GM12878 (cell line): ENCODE results near the gene ACTL6B. TPM values are rescaled to one million over a fixed set of nuclear protein-coding genes. Genes with fewer than 3 reads are reported as not detected.

Source experiments
- ATAC-seq: fragments of 200-7000 bp; cut with Tn5 transposase; 3 replicates; pipeline ENCODE4 v1.9.1; 2020; ENCODE audit warnings: mild to moderate bottlenecking, moderate library complexity
- BruUV-seq: library from RNA; stranded (reverse); fragments of 400-500 nt; replicated peaks from 2 replicates; lab custom pipeline; 2021; lab: Mats Ljungman, UMichigan
- CTCF ChIA-PET: fragments of 300-600 bp; sonication (Branson Sonifier 250); formaldehyde crosslinking; extraction: SDS; loops from one replicate; lab custom pipeline; 2021; ENCODE audit warnings: inconsistent platforms; lab: Yijun Ruan, JAX
- POLR2A ChIA-PET: fragments of 350-600 bp; formaldehyde crosslinking; extraction: SDS; loops from one replicate; lab custom pipeline; 2021; ENCODE audit warnings: inconsistent platforms; lab: Charles Lee
- RAD21 ChIA-PET: fragments of 300-600 bp; sonication (Branson Sonifier 250); formaldehyde crosslinking; loops from one replicate; lab custom pipeline; 2023; ENCODE audit warnings: antibody characterized with exemption; ENCODE audit not compliant: unreplicated experiment; lab: Charles Lee
- SMC1A ChIA-PET: fragments of 300-600 bp; sonication (Branson Sonifier 250); formaldehyde crosslinking; loops from one replicate; lab custom pipeline; 2023; ENCODE audit not compliant: unreplicated experiment, uncharacterized antibody; lab: Charles Lee
- DNase-seq: peaks from one replicate; pipeline ENCODE4 v3.0.0-alpha.2; 2011; ENCODE audit warnings: low read depth, low spot score
- FAIRE-seq: peaks from 3 replicates; lab custom pipeline; 2011; peaks lifted over from hg19 to GRCh38; lab: Jason Lieb, UNC
- H2AFZ ChIP-seq: 2 replicates; pipeline ENCODE4 v1.6.0; 2011; ENCODE audit warnings: low read depth, low read length, control low read depth; ENCODE audit not compliant: control insufficient read depth
- H3K27ac ChIP-seq: 2 replicates; pipeline ENCODE4 v1.5.1; 2011; ENCODE audit warnings: control low read depth; ENCODE audit not compliant: control insufficient read depth, insufficient read depth
- H3K27me3 ChIP-seq, 2 experiments: replicated peaks in 1 of 2; 2 replicates each; pipeline versions ENCODE4 v1.6.0 to v1.6.1; 2011; ENCODE audit warnings: low read length in 1 of 2; ENCODE audit not compliant: control insufficient read depth in 2 of 2, insufficient read depth in 2 of 2
- H3K36me3 ChIP-seq, 2 experiments: 2 replicates each; pipeline ENCODE4 v1.5.1; 2011; ENCODE audit warnings: low read length in 1 of 2; ENCODE audit not compliant: control insufficient read depth in 2 of 2, insufficient read depth in 2 of 2
- H3K4me1 ChIP-seq: 2 replicates; pipeline ENCODE4 v1.6.1; 2011; ENCODE audit warnings: mild to moderate bottlenecking, low read length, moderate library complexity, mixed read lengths; ENCODE audit not compliant: control insufficient read depth, insufficient read depth
- H3K4me2 ChIP-seq: 2 replicates; pipeline ENCODE4 v1.6.0; 2011; ENCODE audit warnings: control low read depth; ENCODE audit not compliant: control insufficient read depth, insufficient read depth
- H3K4me3 ChIP-seq: fragments of 200-600 bp; sonication (generic); 2 replicates; pipeline ENCODE4 v1.5.1; 2016
- H3K79me2 ChIP-seq: 2 replicates; pipeline ENCODE4 v1.6.0; 2011; ENCODE audit warnings: low read length; ENCODE audit not compliant: control insufficient read depth, insufficient read depth
- H3K9ac ChIP-seq: 2 replicates; pipeline ENCODE4 v1.8.0; 2011; ENCODE audit warnings: low read length, control low read depth, mixed read lengths; ENCODE audit not compliant: control insufficient read depth, insufficient read depth
- H3K9me3 ChIP-seq: replicated peaks from 3 replicates; pipeline ENCODE4 v1.5.1; 2011; ENCODE audit warnings: mild to moderate bottlenecking, low read length; ENCODE audit not compliant: control insufficient read depth, insufficient read depth
- H4K20me1 ChIP-seq: 2 replicates; pipeline ENCODE4 v1.6.0; 2011; ENCODE audit not compliant: control insufficient read depth, insufficient read depth
- EED ChIP-seq: sonication (generic); IDR thresholded peaks from 2 replicates; pipeline ENCODE4 v1.6.1; 2016; ENCODE audit warnings: antibody characterized with exemption, low read depth
- IKZF1 ChIP-seq: fragments of 450-650 bp; conservative IDR thresholded peaks from 2 replicates; pipeline ENCODE4 v1.6.1; 2017; ENCODE audit warnings: antibody characterized with exemption, mild to moderate bottlenecking
- MEF2B ChIP-seq: fragments of 450-650 bp; IDR thresholded peaks from 2 replicates; pipeline ENCODE4 v1.6.1; 2018; ENCODE audit warnings: mild to moderate bottlenecking, moderate library complexity; ENCODE audit not compliant: partially characterized antibody, poor library complexity, severe bottlenecking
- WGBS: methylation state at CpG from one replicate; pipeline ENCODE4 v1.1.6; 2016; ENCODE audit warnings: low lambda C conversion rate; ENCODE audit not compliant: insufficient replicate concordance, insufficient coverage; ENCODE audit errors: missing lambda C conversion rate; 5-methylcytosine and 5-hydroxymethylcytosine counted together
- in situ Hi-C: fragments of 300-500 bp; cut with MboI; formaldehyde crosslinking; loops from 9 replicates; pipeline ENCODE4 v1.14.3; 2018; ENCODE audit warnings: mixed read lengths
- intact Hi-C: fragments of 100-400 bp; cut with micrococcal nuclease; formaldehyde crosslinking; loops from one replicate; pipeline ENCODE4 v1.14.2; 2022; ENCODE audit not compliant: unreplicated experiment
- polyA plus RNA-seq, 11 experiments: library from polyadenylated mRNA; depleted of rRNA in 4 of 11; unstranded in 6 of 11; stranded (reverse) in 5 of 11; fragments of >200 nt; fragmentation: Nextera tagmentation in 4 of 11; fragmentation: Illumina TruSeq in 1 of 11; extraction: Ambion mirVana in 4 of 11; extraction: Trizol in 1 of 11; gene quantifications; 1 replicate in 1 of 11; 2 replicates in 10 of 11; pipeline versions ENCODE4 v1.2.1 to v1.2.3, GENCODE V29; 2011 to 2016; ENCODE audit warnings: inconsistent platforms in 2 of 11, missing spikeins in 2 of 11, low read depth in 1 of 11
- total RNA-seq, 4 experiments: library from RNA; depleted of rRNA in 3 of 4; stranded (reverse); fragments of >200 nt in 3 of 4; fragmentation: Illumina TruSeq in 1 of 4; extraction: Trizol in 1 of 4; gene quantifications; 2 replicates each; pipeline versions ENCODE4 v1.2.1 to v1.2.3, GENCODE V29; 2013 to 2021
- TF ChIP-seq, protein P1 (sequence below): IDR thresholded peaks from 2 replicates; pipeline ENCODE4 v1.6.1; 2011; ENCODE audit warnings: borderline replicate concordance, low read depth, mild to moderate bottlenecking, moderate library complexity, low read length; ENCODE audit not compliant: insufficient read depth, poor library complexity, severe bottlenecking

The ACTL6B gene
- total and polyA plus RNA-seq, 10 of the 15 experiments (the other 5 are each of a cell fraction or from before 2014, with no cell fraction given), result not detected

DNA sequence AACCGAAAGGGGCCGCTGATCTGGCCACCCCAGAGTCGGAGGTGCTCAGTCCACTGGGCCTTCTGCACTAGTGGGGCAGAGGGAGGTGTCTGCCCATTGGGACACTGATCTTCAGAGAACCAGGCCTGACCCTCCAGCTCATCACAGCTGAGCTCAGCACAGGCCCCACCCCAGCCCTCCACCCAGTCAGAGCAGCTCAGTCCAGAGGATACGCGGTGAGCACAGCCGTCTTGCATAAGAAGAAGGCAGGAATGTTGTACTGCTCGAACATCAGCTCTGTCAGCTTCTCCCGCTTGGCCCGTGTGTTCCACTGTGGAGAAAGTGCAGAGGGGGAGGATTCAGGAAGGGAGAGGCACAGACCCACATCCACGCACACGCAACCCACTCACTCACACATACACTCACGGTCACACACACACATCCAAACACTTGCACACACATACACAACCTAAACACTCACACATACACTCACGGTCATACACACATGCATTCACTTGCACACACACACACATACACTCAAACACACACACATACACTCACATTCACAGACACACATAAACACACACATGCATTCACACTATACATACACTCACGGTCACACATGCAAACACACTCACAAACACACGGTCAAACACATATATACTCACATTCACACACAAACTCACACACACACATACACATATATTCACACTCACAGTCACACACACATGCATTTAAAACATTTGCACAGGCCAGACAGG is 6.3 kb downstream of the ACTL6B start:
- ATAC-seq, result no peak
- ChIA-PET RAD21 (no interaction called here), SMC1A (no interaction called here), POLR2A (no interaction called here), CTCF (interaction anchor here (0.8 kb wide), 1 partner anchor 189 kb away, joined by 3 read pairs; no protein-coding TSS in a partner anchor)
- Histone ChIP-seq H3K4me1 (no peaks in the 10 kb centered on the region), H3K4me3 (no peak overlapping the region), H4K20me1 (no peaks in the 10 kb centered on the region), H3K27me3 (peaks cover 0 to 3% of the 10 kb centered on the region in 2 experiments; a peak in 2 of 4 replicates), H2AFZ (no peak overlapping the region), H3K4me2 (no peak overlapping the region), H3K9me3 (no peaks in the 10 kb centered on the region), H3K36me3 (no peaks in the 10 kb centered on the region), H3K79me2 (no peaks in the 10 kb centered on the region), H3K27ac (no peak overlapping the region), H3K9ac (no peak overlapping the region)
- in situ Hi-C loops (no loop called here), intact Hi-C loops (no loop called here)
- no peak for DNase-seq
- 58% methylated on average over 15 of the region's 15 CpGs for WGBS
- no peak for FAIRE-seq
- BruUV-seq, result no TSS peak
- no peak for TF ChIP-seq IKZF1
- TF ChIP-seq, protein P1, sequence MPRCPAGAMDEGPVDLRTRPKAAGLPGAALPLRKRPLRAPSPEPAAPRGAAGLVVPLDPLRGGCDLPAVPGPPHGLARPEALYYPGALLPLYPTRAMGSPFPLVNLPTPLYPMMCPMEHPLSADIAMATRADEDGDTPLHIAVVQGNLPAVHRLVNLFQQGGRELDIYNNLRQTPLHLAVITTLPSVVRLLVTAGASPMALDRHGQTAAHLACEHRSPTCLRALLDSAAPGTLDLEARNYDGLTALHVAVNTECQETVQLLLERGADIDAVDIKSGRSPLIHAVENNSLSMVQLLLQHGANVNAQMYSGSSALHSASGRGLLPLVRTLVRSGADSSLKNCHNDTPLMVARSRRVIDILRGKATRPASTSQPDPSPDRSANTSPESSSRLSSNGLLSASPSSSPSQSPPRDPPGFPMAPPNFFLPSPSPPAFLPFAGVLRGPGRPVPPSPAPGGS, result peak; percentile 90

DNA sequence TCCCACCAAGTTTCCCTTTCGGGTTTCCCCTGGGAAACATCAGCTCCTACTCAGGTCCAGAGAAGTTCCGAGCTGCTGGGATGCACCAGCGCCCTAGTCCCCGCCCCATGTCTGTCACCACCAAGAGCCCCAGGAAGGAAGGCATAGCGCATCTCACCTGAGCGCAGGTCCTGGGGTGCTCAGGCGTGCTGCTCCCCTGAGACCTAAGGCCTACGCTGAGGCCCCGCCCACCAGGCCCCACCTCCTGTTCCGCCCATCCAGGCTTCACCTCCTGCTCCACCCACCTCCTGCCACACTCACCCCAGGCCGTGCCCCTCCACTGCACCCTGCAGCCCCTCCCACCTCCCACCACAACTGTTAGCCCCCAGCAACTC is 13.7 kb downstream of the ACTL6B start:
- Histone ChIP-seq H3K4me1 (no peaks in the 10 kb centered on the region; the same call in 1 of the 2 replicates), H3K9me3 (no peaks in the 10 kb centered on the region), H3K27ac (no peak overlapping the region), H3K4me2 (no peak overlapping the region), H3K36me3 (no peaks in the 10 kb centered on the region), H3K4me3 (no peak overlapping the region), H4K20me1 (no peaks in the 10 kb centered on the region), H3K79me2 (no peaks in the 10 kb centered on the region), H3K27me3 (no peaks in the 10 kb centered on the region; a peak in 2 of 4 replicates), H3K9ac (no peak overlapping the region), H2AFZ (peak overlapping the region; percentile 19)
- ChIA-PET CTCF (interaction anchor here (1.2 to 1.4 kb wide), 2 partner anchors 9 to 49 kb away, joined by 6 to 8 read pairs; no protein-coding TSS in a partner anchor), RAD21 (no interaction called here), POLR2A (no interaction called here), SMC1A (no interaction called here)
- no TSS peak for BruUV-seq
- peak; percentile 80 for TF ChIP-seq MEF2B
- TF ChIP-seq EED, result no peak
- ATAC-seq (peak; percentile 97), DNase-seq (no peak), FAIRE-seq (peak; percentile 38)
- 0% methylated on average over 11 of the region's 11 CpGs for WGBS
- in situ Hi-C loops (no loop called here), intact Hi-C loops (no loop called here)
